NCI-H748 (cell line): ENCODE data around the gene OR2M5.
A peak's percentile ranks its signal among the peaks of the same experiment; 100 is the strongest.

ENCODE experiments used
- DNase-seq: peaks from one replicate; lab custom pipeline; 2025; ENCODE audit not compliant: unreplicated experiment; lab: John Stamatoyannopoulos, UW

OR2M5 gene, protein sequence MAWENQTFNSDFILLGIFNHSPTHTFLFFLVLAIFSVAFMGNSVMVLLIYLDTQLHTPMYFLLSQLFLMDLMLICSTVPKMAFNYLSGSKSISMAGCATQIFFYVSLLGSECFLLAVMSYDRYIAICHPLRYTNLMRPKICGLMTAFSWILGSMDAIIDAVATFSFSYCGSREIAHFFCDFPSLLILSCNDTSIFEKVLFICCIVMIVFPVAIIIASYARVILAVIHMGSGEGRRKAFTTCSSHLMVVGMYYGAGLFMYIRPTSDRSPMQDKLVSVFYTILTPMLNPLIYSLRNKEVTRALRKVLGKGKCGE

GRCh38 chr1:248144513-248145198 is at the start of gene OR2M5:
TSS of gene OR2M5 (plus strand) at chr1:248145148. CDS start at chr1:248145148, 0 bp downstream.
- DNase-seq, result no peak

GRCh38 chr1:248098529-248098928 is 46.4 kb upstream of the OR2M5 start:
- DNase-seq, result no peak

DNA sequence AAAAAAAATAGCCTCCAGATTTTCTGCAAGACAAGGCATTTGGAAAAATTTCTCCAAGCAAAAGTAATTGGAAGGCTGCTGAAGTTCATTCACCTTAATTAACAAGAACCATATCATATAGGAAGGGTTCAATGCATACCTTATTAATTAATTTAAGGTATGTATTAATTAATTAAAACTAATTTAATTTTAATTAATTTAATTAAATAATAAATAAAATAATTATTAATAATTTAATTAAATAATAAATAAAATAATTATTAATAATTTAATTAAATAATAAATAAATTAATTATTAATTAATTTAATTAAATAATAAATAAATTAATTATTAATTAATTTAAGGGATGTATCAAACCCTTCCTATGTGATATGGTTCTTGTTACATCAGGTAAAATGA is 42.1 kb upstream of the OR2M5 start:
- no peak for DNase-seq

DNA sequence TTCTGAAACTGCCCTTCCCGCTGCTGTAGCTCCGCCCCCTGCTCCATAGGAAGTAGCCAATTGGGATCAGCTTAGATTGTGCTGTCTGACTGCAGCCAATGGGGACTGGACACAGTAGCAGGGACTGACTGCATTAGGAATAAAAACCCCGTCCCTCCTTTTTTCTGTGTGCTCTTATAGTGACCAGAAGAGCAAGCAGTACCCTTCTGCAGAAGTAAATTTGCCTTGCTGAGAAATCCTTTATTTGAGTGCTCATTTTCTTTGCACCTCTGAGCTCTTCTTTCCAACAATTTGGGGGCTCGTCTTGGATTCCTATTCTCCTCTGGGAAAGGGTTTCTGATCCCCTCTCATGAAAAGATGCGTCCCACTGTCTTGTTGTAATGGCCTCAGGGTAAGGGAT is 33.8 kb upstream of the OR2M5 start:
- DNase-seq, result no peak

DNA sequence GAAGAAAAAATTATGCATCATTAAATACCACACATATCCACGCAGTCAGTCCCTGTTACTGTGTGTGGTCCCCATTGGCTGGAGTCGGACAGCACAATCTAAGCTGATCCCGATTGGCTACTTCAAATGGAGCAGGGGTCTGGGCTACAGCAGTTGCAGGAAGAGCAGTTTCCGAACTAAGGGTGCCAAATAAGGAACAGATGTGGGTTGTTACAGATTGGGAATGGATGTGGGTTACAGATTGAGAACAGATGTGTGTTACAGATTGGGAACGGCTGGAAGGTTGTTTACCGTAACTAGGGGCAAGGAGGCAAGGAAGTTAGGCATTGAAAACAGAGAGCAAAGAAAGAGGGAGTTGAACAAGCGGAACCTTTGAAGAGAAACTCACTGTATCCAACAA is 30.1 kb upstream of the OR2M5 start:
- no peak for DNase-seq

DNA sequence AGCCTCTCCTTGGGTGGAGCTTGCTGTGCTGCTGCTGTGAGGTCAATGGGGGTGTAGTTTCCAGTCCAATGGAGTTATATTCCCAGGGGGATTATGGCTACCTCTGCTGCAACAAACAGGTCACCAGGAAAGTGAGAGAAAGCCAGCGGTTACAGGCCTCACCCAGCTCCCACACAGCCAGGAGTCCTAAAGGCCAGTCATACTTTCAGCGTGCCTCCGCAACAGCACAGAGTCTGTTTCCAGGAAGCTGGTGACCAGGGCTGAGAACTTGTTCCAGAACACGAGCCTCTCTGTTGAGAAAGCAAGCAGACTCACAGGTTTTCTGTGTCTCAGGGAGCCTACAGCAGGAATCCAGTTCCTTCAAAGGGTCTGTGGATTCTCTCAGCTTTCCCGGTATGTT is 17.3 kb upstream of the OR2M5 start:
- no peak for DNase-seq

- no peak for DNase-seq
Observed at GRCh38 chr1:248136811-248137210, 8.1 kb upstream of the OR2M5 start.

- no peak for DNase-seq
Observed at GRCh38 chr1:248140846-248141245, 4.1 kb upstream of the OR2M5 start.

DNA sequence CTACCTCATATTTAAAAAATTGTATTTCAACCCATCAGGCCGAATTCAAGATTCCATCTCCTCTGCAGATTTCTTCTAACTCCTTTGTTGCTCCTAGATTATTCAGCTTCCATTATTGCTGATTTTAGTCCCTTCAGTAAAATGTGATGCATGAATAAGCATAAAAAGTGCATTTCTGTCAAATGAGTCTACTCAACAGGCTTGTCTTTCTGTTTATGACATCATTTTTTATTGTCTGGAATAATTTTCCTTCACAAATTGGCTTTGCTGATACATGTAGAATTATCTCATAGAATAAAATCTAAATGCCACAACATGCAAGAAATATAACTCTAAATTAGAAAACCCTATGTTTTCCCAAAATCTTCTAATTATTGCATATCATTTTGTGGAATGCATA is 1.6 kb upstream of the OR2M5 start:
- no peak for DNase-seq

- DNase-seq, result no peak
Observed at GRCh38 chr1:248152056-248152827, 7.3 kb downstream of the OR2M5 start.

DNA sequence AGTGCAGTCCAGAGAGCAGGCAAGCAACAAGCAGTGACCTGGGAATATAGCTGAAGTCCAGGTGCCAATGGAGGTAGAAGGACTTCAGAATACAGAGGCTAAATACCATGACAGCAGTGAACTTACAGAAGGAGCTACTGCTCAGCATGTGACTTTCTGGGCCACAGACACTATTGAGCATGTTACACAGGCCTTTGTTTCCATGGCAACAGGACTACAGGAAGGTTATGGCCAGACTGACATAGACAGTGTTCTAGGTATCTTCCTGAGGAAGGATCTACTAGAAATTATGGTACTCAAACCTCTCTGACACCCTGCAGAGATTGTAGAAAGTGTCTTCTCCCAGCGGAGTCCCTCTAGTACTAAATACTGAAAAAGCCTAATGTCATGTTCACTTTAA is 11.0 kb downstream of the OR2M5 start:
- peak; percentile 49 for DNase-seq

GRCh38 chr1:248158758-248159157 is 13.8 kb downstream of the OR2M5 start:
- no peak for DNase-seq

DNA sequence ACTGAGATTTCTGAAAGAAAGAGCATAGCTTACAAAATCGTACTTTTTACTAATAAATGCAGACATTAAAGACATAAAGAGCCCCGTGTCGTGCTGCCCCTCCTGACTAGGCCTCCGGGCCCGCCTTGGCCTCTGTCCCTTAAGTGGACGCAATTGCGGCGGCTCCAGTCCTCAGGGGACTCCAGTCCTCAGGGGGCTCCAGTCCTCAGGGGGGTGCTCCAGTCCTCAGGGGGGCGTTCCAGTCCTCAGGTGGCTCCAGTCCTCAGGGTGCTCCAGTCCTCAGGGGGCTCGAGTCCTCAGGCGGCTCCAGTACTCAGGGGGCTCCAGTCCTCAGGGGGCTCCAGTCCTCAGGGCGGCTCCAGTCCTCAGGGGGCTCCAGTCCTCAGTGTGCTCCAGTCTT is 19.1 kb downstream of the OR2M5 start:
- no peak for DNase-seq

- no peak for DNase-seq
Observed at GRCh38 chr1:248165186-248165585, 20.2 kb downstream of the OR2M5 start.

DNA sequence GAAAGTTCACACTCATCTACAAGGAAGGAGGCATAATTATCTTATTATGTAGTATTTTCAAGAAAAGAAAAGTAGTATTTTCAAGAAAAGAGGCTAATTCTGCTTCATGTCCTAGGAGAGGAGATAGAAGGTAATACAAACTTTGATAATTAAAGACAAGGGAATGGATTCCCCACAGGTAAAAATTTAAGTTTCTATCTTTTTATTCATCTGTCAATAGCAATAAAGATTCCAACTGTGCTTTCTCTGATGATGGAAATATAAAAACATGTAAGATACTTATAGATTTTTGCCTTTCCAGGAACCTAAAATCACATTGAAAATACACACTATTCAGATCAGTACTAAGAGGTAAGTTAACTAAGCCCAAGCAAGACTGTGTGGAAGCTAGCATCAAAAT is 29.6 kb downstream of the OR2M5 start, which contains the start of gene OR2M2:
Gene OR2M2 (plus strand): TSS at position 301 of the 400 bp plus-strand sequence. CDS start 5,165 bp downstream, outside the sequence.
- no peak for DNase-seq

- DNase-seq, result no peak
Observed at GRCh38 chr1:248183996-248184395, 39.0 kb downstream of the OR2M5 start.

- no peak for DNase-seq
Observed at GRCh38 chr1:248187363-248187762, 42.4 kb downstream of the OR2M5 start.

DNA sequence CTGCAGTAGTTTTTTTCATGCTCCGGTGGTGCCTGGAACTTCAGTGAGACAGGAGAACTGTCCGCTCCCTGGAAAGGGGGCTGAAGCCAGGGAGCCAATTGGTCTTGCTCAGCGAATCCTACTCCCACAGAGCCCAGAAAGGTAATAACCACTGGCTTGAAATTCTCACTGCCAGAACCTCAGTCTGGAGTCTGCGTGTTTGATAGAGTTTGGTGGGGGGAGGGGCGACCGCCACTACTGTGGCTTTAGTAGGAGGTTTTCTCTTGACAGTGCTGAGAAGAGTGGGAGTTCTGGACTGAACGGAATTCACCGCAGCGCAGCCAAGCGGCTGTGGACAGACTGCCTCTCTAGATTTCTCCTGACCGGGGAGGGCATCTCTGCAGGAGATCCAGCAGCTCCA is 44.1 kb downstream of the OR2M5 start:
- no peak for DNase-seq

DNA sequence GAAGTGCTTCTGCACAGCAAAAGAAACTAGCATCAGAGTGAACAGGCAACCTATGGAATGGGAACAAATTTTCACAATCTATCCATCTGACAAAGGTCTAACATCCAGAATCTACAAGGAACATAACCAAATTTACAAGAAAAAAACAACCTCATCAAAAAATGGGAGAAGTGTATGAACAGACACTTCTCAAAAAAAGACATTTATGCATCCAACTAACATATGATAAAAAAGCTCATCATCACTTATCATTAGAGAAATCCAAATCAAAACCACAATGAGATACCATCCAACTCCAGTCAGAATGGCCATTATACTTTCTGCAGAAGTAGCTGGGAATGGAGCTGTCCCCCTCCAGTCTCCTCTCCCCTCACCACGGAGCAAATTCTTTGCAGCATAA is 49.2 kb downstream of the OR2M5 start:
- DNase-seq, result no peak
